Osteoblast (primary cell): ENCODE measurements around the gene TBC1D19. TPM values are rescaled to one million over a fixed set of nuclear protein-coding genes. Genes with fewer than 3 reads are reported as not detected.

Experiments used
- DNase-seq: peaks from one replicate; pipeline ENCODE4 v3.0.0; 2011; ENCODE audit warnings: low spot score, mixed read lengths; ENCODE audit not compliant: insufficient read length; ENCODE audit errors: missing footprints
- H2AFZ ChIP-seq: 2 replicates; pipeline ENCODE4 v1.6.0; 2011; ENCODE audit warnings: mild to moderate bottlenecking, low read length
- H3K27ac ChIP-seq: 2 replicates; pipeline ENCODE4 v1.5.1; 2011; ENCODE audit warnings: mild to moderate bottlenecking, low read depth, low read length, moderate library complexity
- H3K27me3 ChIP-seq: 2 replicates; pipeline ENCODE4 v1.6.0; 2012; ENCODE audit warnings: mild to moderate bottlenecking, control low read depth, inconsistent platforms, low read length, moderate library complexity; ENCODE audit not compliant: insufficient read depth
- H3K36me3 ChIP-seq: 2 replicates; pipeline ENCODE4 v1.5.1; 2011; ENCODE audit warnings: mild to moderate bottlenecking, low read length, control low read depth, moderate library complexity; ENCODE audit not compliant: insufficient read depth
- H3K4me1 ChIP-seq: 2 replicates; pipeline ENCODE4 v1.5.1; 2011; ENCODE audit warnings: mild to moderate bottlenecking, low read length, control low read depth, moderate library complexity; ENCODE audit not compliant: insufficient read depth
- H3K4me2 ChIP-seq: 2 replicates; pipeline ENCODE4 v1.6.0; 2011; ENCODE audit warnings: mild to moderate bottlenecking, low read length; ENCODE audit not compliant: insufficient read depth
- H3K4me3 ChIP-seq: fragments of 200-600 bp; sonication (generic); 3 replicates; pipeline ENCODE4 v1.5.1; 2012; ENCODE audit warnings: mild to moderate bottlenecking, low read length, inconsistent platforms; ENCODE audit not compliant: insufficient read depth
- H3K79me2 ChIP-seq: 2 replicates; pipeline ENCODE4 v1.6.0; 2012; ENCODE audit warnings: mild to moderate bottlenecking, low read length, control low read depth, inconsistent platforms; ENCODE audit not compliant: insufficient read depth
- H3K9me3 ChIP-seq: 2 replicates; pipeline ENCODE4 v1.5.1; 2011; ENCODE audit warnings: low read depth, low read length, control low read depth
- H4K20me1 ChIP-seq: 2 replicates; pipeline ENCODE4 v1.6.0; 2012; ENCODE audit warnings: mild to moderate bottlenecking, low read length, control low read depth; ENCODE audit not compliant: insufficient read depth
- total RNA-seq: library from RNA; depleted of rRNA; stranded (reverse); fragments of >200 nt; gene quantifications from 2 replicates; pipeline ENCODE4 v1.2.3, GENCODE V29; 2012
- TF ChIP-seq, protein P1 (sequence below): IDR thresholded peaks from 2 replicates; pipeline ENCODE4 v1.5.1; 2011; ENCODE audit warnings: mild to moderate bottlenecking, low read depth, low read length, moderate library complexity; ENCODE audit errors: extremely low read depth

Gene TBC1D19
- total RNA-seq, 1 donor: 56.1 TPM

DNA sequence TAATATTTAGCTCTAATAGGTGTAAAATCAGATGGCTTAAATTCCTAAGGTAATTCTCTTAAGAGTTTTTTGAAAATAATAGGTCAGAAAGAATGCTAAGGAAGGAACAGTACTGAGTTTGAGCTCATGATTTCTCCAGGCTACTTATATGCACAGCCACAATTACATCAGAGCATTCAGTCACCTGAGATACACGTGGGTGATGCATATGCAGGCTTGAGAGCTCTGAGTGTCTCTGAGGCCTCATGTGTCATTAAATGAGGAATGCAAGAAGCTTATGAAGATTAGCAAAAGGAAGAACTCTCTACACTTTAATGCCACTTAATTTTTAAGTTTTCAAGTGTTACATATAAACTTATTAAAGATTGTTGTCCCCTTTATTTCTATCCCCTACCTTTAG is 152.7 kb downstream of the TBC1D19 start:
- Histone ChIP-seq H3K4me1 (no peaks in the 10 kb centered on the region), H3K36me3 (peaks cover 5% of the 10 kb centered on the region), H3K79me2 (no peaks in the 10 kb centered on the region), H3K27me3 (no peaks in the 10 kb centered on the region), H4K20me1 (no peaks in the 10 kb centered on the region), H3K9me3 (no peaks in the 10 kb centered on the region), H2AFZ (no peak overlapping the region), H3K4me2 (no peak overlapping the region), H3K27ac (no peak overlapping the region), H3K4me3 (no peak overlapping the region)
- TF ChIP-seq, protein P1, sequence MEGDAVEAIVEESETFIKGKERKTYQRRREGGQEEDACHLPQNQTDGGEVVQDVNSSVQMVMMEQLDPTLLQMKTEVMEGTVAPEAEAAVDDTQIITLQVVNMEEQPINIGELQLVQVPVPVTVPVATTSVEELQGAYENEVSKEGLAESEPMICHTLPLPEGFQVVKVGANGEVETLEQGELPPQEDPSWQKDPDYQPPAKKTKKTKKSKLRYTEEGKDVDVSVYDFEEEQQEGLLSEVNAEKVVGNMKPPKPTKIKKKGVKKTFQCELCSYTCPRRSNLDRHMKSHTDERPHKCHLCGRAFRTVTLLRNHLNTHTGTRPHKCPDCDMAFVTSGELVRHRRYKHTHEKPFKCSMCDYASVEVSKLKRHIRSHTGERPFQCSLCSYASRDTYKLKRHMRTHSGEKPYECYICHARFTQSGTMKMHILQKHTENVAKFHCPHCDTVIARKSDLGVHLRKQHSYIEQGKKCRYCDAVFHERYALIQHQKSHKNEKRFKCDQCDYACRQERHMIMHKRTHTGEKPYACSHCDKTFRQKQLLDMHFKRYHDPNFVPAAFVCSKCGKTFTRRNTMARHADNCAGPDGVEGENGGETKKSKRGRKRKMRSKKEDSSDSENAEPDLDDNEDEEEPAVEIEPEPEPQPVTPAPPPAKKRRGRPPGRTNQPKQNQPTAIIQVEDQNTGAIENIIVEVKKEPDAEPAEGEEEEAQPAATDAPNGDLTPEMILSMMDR: no peak
- DNase-seq: peak; percentile 39

GRCh38 chr4:26737385-26737784 is 153.5 kb downstream of the TBC1D19 start:
- H3K4me3 ChIP-seq: no peak overlapping the region
- peaks cover 5% of the 10 kb centered on the region for H3K36me3 ChIP-seq
- no peaks in the 10 kb centered on the region for H3K9me3 ChIP-seq
- TF ChIP-seq, protein P1: no peak
- H2AFZ ChIP-seq: no peak overlapping the region
- DNase-seq: no peak
- no peaks in the 10 kb centered on the region for H4K20me1 ChIP-seq
- H3K4me1 ChIP-seq: no peaks in the 10 kb centered on the region
- H3K27ac ChIP-seq: no peak overlapping the region
- H3K79me2 ChIP-seq: no peaks in the 10 kb centered on the region
- no peak overlapping the region for H3K4me2 ChIP-seq
- H3K27me3 ChIP-seq: no peaks in the 10 kb centered on the region

- no peaks in the 10 kb centered on the region for H4K20me1 ChIP-seq
- no peaks in the 10 kb centered on the region for H3K36me3 ChIP-seq
- H3K4me2 ChIP-seq: no peak overlapping the region
- no peaks in the 10 kb centered on the region for H3K79me2 ChIP-seq
- DNase-seq: peak; percentile 6
- H3K9me3 ChIP-seq: no peaks in the 10 kb centered on the region
- H3K27ac ChIP-seq: no peak overlapping the region
- no peaks in the 10 kb centered on the region for H3K27me3 ChIP-seq
- H3K4me1 ChIP-seq: no peaks in the 10 kb centered on the region
- H2AFZ ChIP-seq: no peak overlapping the region
- no peak overlapping the region for H3K4me3 ChIP-seq
- TF ChIP-seq, protein P1: no peak
Observed at GRCh38 chr4:26741491-26741871, 157.6 kb downstream of the TBC1D19 start.

DNA sequence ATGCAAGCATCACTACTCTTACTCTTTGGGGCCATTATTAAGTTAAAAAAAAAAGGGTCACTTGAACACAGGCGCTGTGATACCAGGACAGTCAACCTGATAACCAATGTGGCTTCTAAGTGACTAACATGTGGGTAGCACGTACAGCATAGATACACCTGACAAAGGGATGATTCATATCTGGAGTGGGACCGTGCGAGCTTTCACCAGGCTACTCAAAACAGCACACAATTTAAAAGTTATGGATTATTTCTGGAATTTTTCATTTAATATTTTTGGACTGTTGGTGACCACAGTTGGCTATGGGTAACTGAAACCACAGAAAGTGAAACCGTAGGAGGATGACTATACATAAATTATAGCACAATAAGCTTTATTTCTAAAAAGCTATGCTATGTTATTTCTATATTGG is 162.9 kb downstream of the TBC1D19 start:
- Histone ChIP-seq H4K20me1 (no peaks in the 10 kb centered on the region), H3K4me1 (no peaks in the 10 kb centered on the region), H3K4me3 (no peak overlapping the region), H2AFZ (no peak overlapping the region), H3K79me2 (no peaks in the 10 kb centered on the region), H3K9me3 (no peaks in the 10 kb centered on the region), H3K27ac (no peak overlapping the region), H3K27me3 (no peaks in the 10 kb centered on the region), H3K4me2 (no peak overlapping the region), H3K36me3 (peaks cover 21% of the 10 kb centered on the region)
- TF ChIP-seq, protein P1: no peak
- no peak for DNase-seq
